Epithelial cell of esophagus (primary cell): Measurements from ENCODE around the gene ATP8B4.

Experiments
- DNase-seq: peaks from one replicate; pipeline ENCODE4 v3.0.0; 2010; ENCODE audit warnings: low read depth
- H3K4me3 ChIP-seq: 2 replicates; pipeline ENCODE4 v1.5.1; 2011; ENCODE audit warnings: mild to moderate bottlenecking, low read length, control low read depth
- CTCF ChIP-seq: IDR thresholded peaks from 2 replicates; pipeline ENCODE4 v1.5.1; 2011; ENCODE audit warnings: low read depth, mild to moderate bottlenecking, low read length, control low read depth, inconsistent platforms; ENCODE audit not compliant: insufficient read depth; ENCODE audit errors: missing control alignments

Gene ATP8B4

GRCh38 chr15:49985463-49985862 lies 133.6 kb downstream of the ATP8B4 start:
- no peak overlapping the region for H3K4me3 ChIP-seq
- no peak for DNase-seq
- no peak for TF ChIP-seq CTCF

GRCh38 chr15:49984436-49984835 lies 134.6 kb downstream of the ATP8B4 start:
- DNase-seq = no peak
- no peak for TF ChIP-seq CTCF
- no peak overlapping the region for H3K4me3 ChIP-seq

GRCh38 chr15:49982584-49982983 lies 136.4 kb downstream of the ATP8B4 start:
- TF ChIP-seq CTCF = no peak
- DNase-seq = no peak
- no peak overlapping the region for H3K4me3 ChIP-seq

- DNase-seq = no peak
- H3K4me3 ChIP-seq = no peak overlapping the region
- TF ChIP-seq CTCF = no peak
These were observed 139.2 kb downstream of the ATP8B4 start for GRCh38 chr15:49979705-49980382.

- TF ChIP-seq CTCF = no peak
- no peak for DNase-seq
- H3K4me3 ChIP-seq = no peak overlapping the region
These were observed 140.9 kb downstream of the ATP8B4 start for GRCh38 chr15:49978121-49978520.

- no peak overlapping the region for H3K4me3 ChIP-seq
- no peak for TF ChIP-seq CTCF
- no peak for DNase-seq
These were observed 141.7 kb downstream of the ATP8B4 start for GRCh38 chr15:49977306-49977705.

GRCh38 chr15:49964551-49964950 lies 154.5 kb downstream of the ATP8B4 start:
- no peak overlapping the region for H3K4me3 ChIP-seq
- DNase-seq = no peak

More at GRCh38 chr15:49964551-49964950, 154.5 kb downstream of the ATP8B4 start:
- TF ChIP-seq CTCF = no peak
